WTC11 (cell line): ENCODE results near the gene GNAI3.

Experiments used
- ATF6 ChIP-seq: sonication (generic); formaldehyde crosslinking; IDR thresholded peaks from 2 replicates; pipeline ENCODE4 v1.8.1; 2023; ENCODE audit warnings: mild to moderate bottlenecking, missing genetic modification reagents
- HMGA2 ChIP-seq: fragments of 250-450 bp; sonication (Bioruptor Pico); IDR thresholded peaks from 2 replicates; pipeline ENCODE4 v1.4.0; 2021; ENCODE audit warnings: mild to moderate bottlenecking, moderate library complexity
- PRRX2 ChIP-seq: fragments of 250-450 bp; sonication (Bioruptor Pico); IDR thresholded peaks from 2 replicates; pipeline ENCODE4 v1.8.0; 2021; ENCODE audit warnings: mild to moderate bottlenecking
- TCF7 ChIP-seq: sonication (generic); formaldehyde crosslinking; IDR thresholded peaks from 2 replicates; pipeline ENCODE4 v1.8.0; 2022; ENCODE audit warnings: mild to moderate bottlenecking, low read depth, missing genetic modification reagents, moderate library complexity

- no peak for TF ChIP-seq PRRX2 (CRISPR knock-in tag)
- no peak for TF ChIP-seq HMGA2
- TF ChIP-seq TCF7 (CRISPR knock-in tag): no peak
- no peak for TF ChIP-seq ATF6 (CRISPR knock-in tag)
These were observed 9.4 kb upstream of the GNAI3 start for GRCh38 chr1:109538827-109539555.
